ENCODE measurements around the gene TOP2A. TPM values are rescaled to one million over a fixed set of nuclear protein-coding genes. Genes with fewer than 3 reads are reported as not detected.

TOP2A gene
- total RNA-seq = 100 to 1,000 TPM in 1 of 4 donors, 1 to 10 TPM in 1, under 1 TPM in 1, not detected in 1; 0.26 to 145 (median 1.9) TPM

- no peaks in the 10 kb centered on the region for H3K9me3 ChIP-seq
- intact Hi-C loops (cut with DNase I; ENCODE audit: low total_unique reads) = no loop called here
- peak; percentile 97 to 100 for DNase-seq
- H3K4me1 ChIP-seq = peaks cover 0 to 4% of the 10 kb centered on the region in 2 donors
- H3K4me3 ChIP-seq = peak within 1 kb of the TSS; percentile 48 to 57
- H3K27ac ChIP-seq = peak within 1 kb of the TSS; percentile 73 to 83
- TF ChIP-seq CTCF (IDR thresholded peaks at IDR 0.05) (peak in 1 of 4 experiments; percentile 41), POLR2A (IDR thresholded peaks at IDR 0.05) (no peak)
- H3K36me3 ChIP-seq = no peaks in the 10 kb centered on the region
- H3K27me3 ChIP-seq = no peaks in the 10 kb centered on the region
Observed at GRCh38 chr17:40417609-40418427, at the start of gene TOP2A. Gene TOP2A, minus strand, starts transcription at chr17:40417896. Its CDS starts 105 bp downstream, at chr17:40417791.

GRCh38 chr17:40467281-40467867 is 49.7 kb upstream of the TOP2A start:
- no peaks in the 10 kb centered on the region for H3K36me3 ChIP-seq
- H3K27me3 ChIP-seq = no peaks in the 10 kb centered on the region
- H3K4me1 ChIP-seq = peaks cover 5 to 21% of the 10 kb centered on the region in 2 donors
- H3K9me3 ChIP-seq = no peaks in the 10 kb centered on the region
- no peak overlapping the region for H3K4me3 ChIP-seq
- intact Hi-C loops (cut with DNase I; ENCODE audit: low total_unique reads) = no loop called here
- TF ChIP-seq POLR2A (IDR thresholded peaks at IDR 0.05) (no peak), CTCF (IDR thresholded peaks at IDR 0.05) (no peak)
- no peak overlapping the region for H3K27ac ChIP-seq
- DNase-seq = no peak

- Histone ChIP-seq H3K4me3 (no peak overlapping the region), H3K4me1 (peaks cover 13 to 21% of the 10 kb centered on the region in 2 donors), H3K9me3 (no peaks in the 10 kb centered on the region), H3K36me3 (no peaks in the 10 kb centered on the region), H3K27ac (no peak overlapping the region), H3K27me3 (no peaks in the 10 kb centered on the region)
- TF ChIP-seq CTCF (IDR thresholded peaks at IDR 0.05) (no peak), POLR2A (IDR thresholded peaks at IDR 0.05) (no peak)
- DNase-seq = no peak
- intact Hi-C loops (cut with DNase I; ENCODE audit: low total_unique reads) = no loop called here
Observed at GRCh38 chr17:40466298-40466971, 48.7 kb upstream of the TOP2A start.

GRCh38 chr17:40464392-40464855 is 46.7 kb upstream of the TOP2A start:
- intact Hi-C loops (cut with DNase I; ENCODE audit: low total_unique reads) = no loop called here
- no peaks in the 10 kb centered on the region for H3K27me3 ChIP-seq
- no peaks in the 10 kb centered on the region for H3K9me3 ChIP-seq
- peak overlapping the region; percentile 70 to 84 for H3K27ac ChIP-seq
- H3K4me3 ChIP-seq = no peak overlapping the region
- no peak for TF ChIP-seq CTCF (IDR thresholded peaks at IDR 0.05)
- no peak for TF ChIP-seq POLR2A (IDR thresholded peaks at IDR 0.05)
- no peaks in the 10 kb centered on the region for H3K36me3 ChIP-seq
- peaks cover 13 to 18% of the 10 kb centered on the region in 2 donors for H3K4me1 ChIP-seq
- DNase-seq = no peak
